HPDE6-E6E7 (cell line): ENCODE data around the gene YKT6.

ENCODE experiments used
- DNase-seq: peaks from one replicate; pipeline ENCODE4 v3.0.0; 2011; ENCODE audit warnings: missing footprints; ENCODE audit errors: extremely low spot score

YKT6 gene

DNA sequence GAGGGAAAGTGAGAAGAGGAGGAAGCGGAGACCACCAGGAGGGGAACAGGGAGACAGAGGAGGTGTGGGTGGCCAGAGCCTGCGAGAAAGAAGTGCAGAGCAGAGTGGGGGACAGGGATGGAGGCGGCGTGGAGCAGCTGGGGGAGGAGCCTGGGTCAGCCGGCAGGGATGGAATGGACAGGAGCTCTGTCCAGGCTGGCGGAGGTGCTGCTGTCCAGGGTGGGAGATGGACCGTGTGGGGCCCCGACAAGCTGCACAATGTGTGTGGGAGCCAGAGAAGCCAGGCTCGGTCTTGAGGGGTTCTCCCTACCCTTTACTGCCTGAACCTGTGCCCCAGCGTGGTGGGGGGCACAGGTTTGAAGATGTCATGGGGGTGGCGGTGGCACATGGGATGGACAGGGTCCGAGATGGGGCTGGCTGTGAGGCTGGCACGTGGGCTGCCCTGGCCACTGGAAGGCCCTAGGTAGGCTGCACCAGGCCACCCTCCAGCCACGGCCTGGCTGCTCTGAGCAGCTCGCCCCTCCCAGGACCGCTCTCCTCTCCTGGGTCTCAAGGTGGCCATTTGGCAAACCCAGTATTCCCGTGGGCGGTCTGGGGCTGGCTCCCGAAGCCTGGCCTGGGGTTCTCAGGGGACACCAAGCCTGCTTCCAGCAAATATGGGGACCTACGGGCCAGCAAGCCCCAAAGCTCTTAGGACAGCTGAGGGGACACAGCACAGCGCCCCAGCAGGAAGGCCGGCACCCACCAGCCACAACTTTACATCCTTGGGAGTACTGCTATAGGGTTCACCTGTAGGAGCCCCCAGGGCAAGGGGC, 32.3 kb downstream of the YKT6 start:
- no peak for DNase-seq

DNA sequence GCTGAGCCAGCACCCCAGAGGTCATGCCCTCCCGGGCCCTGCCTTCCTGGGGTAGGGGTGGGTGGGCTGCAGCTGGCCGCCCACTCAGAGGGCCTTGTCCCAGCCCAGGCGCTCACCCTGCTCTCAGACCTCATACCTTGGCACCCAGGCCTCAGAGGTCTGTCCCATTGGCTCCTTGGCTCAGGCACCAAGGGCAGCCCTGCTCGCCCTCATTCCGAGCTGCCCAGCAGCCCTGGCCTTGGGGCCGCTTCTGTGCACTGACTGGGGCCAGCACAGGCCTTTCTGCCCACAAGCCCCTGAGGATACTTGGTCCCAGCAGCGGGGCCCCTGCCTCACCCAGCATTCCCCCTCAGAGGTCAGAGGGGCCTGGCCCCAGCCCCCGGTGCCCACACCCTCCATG, 34.3 kb downstream of the YKT6 start:
- DNase-seq = no peak

DNA sequence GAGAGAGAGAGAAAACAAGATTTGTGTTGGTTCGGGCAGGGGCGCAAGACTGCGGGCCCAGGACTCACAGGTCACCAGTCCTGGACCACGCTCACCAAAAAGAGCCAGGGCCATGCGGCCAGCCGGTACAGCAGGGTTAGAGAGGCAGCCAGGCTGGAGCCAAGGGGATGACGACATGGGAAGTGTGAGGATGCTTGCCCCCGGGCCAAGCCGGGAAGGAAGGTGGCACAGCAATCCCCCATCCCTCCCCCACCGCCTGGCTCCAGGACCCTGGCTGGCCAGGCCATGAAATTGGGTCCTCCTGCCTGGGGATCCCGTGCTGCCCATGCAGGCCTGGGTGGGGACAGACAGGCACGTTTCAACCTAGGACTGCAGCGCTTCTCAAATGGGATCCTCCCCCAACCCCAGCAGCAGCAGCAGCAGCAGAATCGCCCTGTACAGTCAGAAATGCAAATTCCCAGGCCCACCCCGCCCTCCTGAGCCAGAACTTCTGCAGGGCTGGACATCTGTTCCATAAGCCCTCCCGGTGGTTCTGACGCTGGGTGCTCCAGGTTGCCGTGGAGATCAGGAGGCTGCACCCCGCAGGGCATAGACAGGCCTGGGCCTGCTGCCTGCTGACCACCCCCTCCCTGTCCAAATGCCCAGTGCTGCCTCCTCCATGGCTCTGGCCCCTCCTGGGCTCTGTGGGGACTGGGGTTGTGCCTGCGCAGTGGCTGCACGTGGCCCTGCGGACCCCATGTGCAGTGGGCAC, 35.0 kb downstream of the YKT6 start:
- DNase-seq = no peak

DNA sequence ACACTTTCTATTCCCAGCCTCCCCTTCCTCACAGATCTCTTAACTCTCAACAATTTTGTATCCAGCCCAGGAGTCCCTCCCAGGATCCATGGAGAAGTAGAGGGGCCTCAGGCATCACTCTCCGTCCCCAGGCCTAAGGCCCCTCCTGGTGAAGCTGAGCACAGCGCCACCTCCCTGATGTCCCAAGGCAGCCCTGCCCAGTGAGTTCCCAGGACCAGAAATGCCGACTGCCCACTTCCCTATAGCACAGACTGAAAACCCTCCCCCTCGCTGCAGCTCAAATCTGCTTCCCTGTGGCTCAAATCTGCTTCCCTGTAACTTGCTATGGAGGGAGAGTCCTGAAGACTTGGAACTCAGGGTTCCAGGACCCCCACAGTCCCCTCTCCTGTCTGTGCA, 35.6 kb downstream of the YKT6 start:
- DNase-seq = no peak

DNA sequence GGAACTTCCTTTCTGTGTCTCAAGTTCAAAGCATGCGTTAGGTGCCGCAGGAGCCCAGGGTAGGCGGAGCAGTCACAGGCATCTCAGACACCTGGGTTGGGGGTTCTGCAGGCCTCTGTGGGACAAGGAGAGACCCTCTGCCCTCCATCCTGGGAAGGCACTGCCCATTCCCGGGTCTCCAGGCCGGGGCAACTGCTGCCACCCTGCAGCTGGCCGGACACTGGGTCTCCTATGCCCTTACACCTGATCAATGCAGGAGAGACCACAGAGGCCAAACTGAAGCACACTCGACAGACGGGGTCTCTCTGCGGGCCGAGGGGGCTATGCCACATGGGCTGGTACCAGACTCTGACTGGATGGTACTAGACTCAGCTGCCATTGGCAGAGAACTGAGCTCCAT, 36.9 kb downstream of the YKT6 start:
- no peak for DNase-seq

DNA sequence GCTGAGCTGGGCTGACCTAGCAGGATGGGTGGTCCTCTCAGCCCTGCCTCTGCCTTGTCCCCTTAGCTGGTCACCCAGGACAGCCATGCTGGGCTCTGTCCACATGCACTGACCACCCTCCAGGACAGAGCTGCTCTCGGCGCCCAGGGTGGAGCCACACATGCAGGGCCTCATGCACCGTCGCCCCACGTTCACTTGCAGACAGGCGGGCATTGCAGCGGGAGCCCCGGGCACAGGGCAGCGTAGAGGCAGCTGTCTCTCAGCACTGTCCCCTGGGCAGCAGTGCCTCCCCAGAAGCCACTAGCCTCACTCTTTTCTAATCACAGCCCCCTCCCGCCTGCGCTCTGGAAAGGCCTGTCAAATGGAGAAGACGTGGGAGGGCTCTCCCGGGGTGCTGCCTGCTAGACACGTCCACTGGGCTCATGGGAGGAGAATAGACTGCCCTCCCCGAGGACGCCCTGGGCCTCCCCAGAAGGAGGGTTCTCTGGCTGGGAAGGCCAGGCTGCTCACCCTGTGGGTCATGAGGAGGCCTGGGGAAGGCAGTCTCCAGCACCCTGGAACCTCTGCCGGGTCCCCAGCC, 37.4 kb downstream of the YKT6 start:
- no peak for DNase-seq

DNA sequence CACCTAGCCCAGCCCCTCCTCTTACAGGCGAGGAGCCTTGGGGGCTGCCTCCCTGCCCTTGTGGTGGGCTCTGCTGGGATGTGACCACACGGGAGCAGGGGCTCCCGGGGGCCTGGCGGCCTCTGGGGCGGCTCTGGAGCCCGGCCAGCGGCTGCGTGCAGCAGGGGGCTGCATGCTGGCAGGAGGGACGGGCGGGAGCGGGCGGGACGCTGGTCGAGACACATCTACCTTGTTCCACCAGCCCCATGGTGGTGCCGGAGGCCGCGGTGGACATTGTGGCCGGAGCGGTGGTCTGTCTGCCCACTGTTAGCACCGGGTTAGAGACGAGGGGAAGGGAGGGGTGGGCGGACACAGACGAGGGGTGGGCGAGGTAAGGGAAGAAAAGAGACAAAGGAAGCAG, 38.6 kb downstream of the YKT6 start:
- DNase-seq = no peak

DNA sequence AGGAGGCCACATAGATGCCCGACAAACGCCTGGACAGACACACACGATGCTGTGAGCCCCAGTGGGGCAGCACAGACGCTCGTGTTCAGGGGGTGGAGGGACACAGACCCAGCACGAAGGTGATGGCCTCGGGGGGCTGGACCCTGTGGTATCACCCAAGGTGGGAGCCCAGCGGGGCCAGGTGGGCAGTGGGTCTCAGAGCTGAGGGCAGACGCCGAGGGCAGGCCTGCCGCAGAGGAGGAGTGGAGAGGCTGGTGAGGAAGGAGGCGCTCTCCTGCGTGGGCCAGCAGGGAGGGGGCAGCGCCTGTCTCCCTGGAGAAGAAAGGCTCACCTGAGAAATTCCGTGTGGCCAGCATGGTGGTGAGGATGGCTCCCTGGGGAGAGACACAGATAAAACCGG, 39.6 kb downstream of the YKT6 start:
- DNase-seq = no peak

DNA sequence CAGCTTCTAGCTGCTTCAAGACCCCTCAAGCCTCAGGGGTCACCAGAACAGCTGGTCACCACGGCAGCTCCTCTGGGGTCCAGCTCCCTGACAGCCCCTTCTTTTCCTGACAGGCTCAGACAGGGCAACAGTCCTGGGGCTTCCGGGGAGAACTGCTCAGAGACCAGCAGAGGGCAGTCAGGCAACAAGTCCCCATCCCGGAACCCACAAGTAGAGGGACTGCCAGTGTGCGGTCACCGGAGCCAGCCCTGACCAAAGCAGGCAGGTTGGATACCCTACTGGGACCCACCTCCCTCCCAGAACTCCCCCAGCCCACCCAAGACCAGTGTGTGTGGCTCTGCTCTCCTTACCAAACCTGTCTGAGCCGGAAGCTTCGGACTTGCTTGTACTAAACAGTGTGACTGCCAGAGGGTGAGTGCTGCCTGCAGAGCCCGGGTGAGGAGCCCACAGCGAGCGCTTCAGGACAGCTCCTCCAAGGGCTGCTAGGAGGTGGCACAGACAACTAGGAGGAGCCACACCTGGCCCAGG, 40.3 kb downstream of the YKT6 start:
- peak; percentile 81 for DNase-seq

DNA sequence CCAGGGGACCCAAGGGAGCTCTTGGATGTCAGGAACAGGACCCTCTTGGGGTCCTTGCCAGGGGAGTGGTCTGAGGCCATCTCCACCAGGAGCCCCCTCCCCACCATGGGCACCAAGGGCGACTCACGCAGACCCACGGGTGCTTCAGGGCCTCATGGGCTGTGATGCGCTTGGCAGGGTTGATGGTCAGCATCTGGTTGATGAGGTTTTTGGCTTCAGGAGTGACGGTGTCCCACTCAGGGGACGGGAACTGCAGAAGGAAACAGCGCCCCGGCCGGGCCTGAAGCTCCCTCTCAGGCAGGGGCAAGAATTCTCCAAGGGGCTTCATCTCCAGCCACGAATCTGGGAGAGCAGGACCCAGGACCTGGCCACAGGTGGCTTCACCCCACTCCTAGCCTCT, 41.3 kb downstream of the YKT6 start:
- DNase-seq = no peak

DNA sequence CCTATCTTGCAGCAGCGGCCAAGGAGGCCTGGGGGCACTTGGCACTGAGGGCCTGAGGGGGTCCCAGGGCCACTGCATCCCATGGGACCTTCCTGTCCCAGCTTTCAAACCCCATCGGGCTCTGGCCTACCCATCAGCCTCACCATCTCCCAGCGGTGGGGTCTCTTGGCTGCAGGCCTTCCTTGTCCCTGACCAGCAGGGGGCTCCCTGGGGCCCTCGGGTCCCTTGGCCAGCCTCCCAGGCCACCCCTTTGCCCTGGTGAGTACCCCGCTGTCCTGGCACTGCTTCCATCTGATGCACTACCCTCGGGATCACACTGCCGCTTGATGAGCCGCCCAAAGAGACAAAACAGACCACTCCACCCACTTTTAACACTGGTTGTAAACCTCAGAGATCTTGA, 43.5 kb downstream of the YKT6 start:
- DNase-seq = no peak

DNA sequence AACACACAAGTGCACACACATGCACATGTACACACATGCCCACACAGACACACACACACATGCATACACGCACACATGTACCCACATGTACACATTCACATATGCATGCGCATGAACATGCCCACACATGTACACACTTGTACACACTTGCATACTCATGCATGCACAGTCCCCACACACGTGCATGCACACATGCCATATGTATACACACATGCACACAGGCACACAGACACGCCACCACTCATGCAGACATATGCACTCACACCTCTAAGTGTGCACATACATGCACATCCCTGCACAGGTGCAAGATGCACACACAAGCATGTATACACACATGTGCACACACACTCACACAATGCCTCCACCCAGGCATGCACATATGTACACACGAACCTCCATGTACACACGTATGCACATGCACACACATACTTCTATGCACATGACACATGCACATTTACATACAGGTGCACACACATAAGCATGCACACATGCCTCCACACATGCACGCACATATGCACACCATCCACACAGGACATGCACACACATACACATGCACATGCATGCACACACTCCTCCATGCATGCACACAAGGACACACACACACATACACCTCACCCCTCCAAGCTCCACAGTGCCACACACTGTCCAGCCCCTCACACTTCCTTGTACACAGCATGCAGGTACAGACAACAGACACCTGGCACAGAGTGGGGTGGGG, 45.8 kb downstream of the YKT6 start:
- no peak for DNase-seq

DNA sequence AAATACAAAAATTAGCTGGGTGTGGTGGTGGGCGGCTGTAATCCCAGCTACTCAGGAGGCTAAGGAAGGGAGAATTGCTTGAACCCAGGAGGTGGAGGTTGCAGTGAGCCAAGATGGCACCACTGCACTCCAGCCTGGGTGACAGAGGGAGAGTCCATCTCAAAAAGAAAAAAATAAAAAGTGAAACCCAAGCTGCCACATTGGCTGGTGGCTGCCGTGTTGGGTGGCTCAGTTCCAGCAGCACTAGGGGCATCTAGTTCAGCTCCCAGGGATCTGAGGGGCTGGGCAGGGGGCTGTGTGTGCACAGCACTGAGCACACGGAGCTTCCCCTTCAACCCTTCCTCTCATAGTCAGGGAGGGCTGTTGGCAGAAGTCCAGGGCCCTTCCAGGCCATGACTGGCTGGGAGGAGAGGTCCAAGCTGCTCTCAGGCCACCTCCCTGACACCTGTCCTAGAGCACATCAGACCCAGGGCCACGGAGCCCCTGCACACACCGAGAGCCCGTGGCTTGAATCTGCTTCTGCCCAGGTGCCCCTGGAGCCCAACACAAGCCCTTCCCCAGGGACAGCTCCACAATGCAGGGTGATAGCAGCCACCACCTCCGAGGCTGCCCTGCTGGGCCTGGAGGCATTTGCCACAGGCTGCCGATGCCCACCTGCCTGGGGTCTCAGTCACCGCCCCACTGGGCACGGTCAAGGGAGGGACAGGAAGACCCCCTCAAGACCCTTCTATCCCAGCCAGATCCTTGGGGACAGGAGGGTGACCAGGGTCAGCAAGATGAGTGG, 47.3 kb downstream of the YKT6 start:
- DNase-seq = no peak

DNA sequence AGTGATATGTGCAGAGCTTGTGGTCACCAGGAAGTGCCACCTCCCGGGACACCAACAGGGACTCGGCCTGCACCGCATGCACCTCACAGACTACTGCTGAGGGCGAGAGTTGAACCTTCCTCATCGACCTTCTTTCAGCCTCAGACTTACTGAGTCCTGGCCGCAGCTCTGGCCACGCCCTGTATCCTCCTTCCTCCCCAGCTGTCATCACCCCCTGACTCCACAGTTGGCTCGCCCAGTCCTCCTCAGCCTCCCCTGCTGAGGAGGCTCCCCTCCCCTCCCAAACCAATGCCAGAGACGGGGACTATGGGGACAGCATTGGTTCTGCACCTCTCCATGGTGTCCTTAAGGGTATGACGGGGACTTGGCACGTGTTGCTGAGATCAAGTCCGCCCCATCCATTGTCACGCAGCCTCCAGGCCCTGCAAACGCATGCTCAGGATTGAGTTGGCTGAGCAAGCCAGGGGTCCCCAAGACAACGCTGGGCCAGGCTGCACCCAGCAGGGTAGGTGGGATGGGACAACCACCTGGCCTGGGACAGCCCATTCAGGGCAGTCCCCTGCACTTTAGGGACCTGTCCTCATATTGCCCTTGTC, 49.0 kb downstream of the YKT6 start:
- no peak for DNase-seq

DNA sequence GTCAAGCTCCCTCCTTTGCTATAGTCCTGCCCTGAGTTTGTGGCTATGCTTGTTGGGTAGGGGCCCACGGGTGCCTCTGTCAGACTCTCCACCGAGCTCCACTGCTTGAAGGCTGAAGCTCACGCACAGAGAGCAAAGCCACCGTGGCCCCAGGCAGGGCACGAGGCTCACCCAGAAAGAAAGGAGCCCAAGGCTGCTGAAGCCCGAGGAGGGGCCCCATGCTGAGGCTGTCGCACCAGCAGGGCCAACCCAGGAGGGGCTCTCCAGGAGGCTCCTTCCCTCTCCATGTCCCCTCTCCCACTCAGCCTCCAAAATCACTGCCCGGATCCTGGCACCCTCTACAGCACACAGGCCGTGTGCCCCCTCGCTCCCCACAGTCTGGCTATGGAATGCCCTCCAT, 50.5 kb downstream of the YKT6 start:
- no peak for DNase-seq

DNA sequence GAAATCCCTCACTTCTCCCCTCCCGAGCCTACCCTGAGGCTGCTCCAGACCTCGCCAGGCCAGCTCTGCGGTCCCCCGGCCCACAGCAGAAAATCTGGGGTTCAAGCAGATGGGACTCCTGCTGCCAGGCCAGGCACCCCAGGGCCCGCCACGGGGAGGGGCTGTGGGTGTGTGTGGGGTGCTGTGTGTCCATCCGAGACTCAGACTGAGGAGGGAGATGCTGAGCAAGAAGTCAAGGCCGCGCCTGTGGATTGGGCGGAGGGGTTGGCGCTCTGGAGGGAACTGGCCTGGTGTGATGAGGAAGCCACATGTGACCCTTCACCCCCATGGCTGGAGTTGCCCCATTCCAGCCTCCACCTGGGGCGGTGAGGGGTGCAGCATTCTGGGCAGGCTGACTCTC, 51.1 kb downstream of the YKT6 start:
- no peak for DNase-seq

DNA sequence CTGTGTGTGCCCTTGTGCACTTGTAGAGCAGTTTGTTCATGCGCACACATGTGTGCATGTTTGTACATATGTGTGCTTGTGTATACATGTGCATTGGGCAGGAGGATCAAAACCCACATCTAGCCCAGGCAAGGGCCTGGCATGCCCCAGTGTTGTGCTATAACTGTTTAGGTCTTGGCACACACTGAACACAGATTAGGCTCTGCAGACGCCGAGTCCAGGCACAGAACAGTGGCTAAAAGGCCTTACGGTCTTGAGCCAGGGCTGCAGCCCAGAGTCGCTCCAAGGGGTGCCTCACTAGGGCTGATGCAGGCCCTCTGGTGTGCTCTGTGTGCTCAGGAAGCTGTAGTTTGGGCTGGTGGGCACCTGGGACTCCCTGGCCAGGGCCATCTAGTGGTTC, 55.7 kb downstream of the YKT6 start:
- no peak for DNase-seq

DNA sequence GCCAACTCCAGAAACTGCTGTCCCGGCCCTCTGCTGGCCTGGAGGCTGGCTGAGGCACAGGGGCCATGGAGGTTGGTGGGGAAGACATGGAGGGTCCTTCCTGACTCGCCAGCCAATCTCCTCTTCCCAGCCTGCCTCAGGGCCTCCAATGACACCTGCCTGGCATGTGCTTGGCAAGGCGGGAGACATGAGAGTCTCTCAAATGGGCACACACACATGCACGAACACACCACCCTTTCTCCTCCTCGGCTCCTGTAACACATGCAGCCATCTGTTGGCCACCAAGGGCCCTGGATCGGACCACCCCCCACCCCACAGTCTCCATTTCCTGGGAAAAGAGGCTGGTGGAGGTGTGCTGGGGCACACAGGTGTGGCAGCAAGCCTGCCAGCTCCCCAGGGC, 56.4 kb downstream of the YKT6 start:
- DNase-seq = no peak

DNA sequence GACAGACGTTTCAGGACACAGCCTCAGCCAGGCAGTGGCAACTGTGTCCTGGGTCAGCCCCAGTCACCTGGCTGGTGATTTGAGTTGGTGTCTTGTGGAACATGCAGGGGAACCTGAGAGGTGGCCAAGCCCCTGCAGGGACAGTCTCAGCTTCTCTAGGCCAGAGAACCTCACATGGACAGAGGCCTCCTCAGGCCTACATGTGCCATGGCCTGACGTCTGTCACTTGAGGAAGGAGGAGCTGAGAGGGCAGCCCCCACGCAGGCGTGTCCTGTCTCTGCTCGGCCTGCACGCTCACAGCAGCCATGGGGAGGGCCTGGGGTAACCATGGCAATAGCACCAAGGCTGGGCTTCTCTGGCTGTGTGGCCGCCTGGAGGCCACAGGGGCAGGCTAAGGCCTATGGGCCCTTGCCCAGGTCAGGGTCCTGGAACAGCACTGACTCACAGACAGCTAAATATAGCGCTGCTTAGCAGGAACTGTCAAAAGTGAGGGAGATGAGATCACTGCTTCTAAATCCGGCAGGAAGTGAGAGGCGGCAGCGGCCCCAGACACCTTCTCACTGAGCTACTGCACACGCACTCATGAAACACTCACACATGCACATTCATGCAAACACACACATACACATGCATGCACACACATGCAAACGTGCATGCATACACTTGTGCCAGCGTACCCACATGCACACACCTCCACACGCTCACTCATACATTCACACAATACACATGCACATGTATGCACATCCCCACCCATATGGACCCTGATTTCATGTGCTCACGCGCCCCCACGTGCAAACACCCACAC, 57.0 kb downstream of the YKT6 start:
- DNase-seq = peak; percentile 53

DNA sequence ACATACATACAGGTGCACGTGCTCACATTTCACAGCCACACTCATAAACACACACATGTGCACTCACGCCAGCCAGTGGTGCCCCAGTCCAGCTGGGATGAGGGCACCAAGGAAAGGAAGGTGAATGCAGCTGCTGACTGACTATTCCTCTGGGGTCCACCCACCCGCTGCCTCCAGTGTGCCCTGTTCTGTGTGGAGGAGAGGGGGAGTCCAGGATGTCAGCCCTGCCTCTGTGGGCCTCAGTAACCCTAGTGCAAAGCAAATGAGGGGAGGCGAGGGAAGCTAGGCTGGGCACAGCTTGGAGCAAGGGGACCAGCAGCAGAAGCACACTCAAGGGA, 57.6 kb downstream of the YKT6 start:
- DNase-seq = no peak
